ENCODE results near the gene CCR5. TPM values are rescaled to one million over a fixed set of nuclear protein-coding genes. Genes with fewer than 3 reads are reported as not detected.
"Not testable (repeated sequence)": the region's sequence is repeated elsewhere in the genome, so short reads cannot be mapped to it uniquely, and the experiment has no call there.

The CCR5 gene
- 0.12 TPM in 1 of 2 replicates, not detected in the other for total RNA-seq (2014; rRNA removed; shearing (Covaris generic))
- not detected in 2 replicates for polyA plus RNA-seq (2014; cell fraction: nucleus; rRNA removed)

DNA sequence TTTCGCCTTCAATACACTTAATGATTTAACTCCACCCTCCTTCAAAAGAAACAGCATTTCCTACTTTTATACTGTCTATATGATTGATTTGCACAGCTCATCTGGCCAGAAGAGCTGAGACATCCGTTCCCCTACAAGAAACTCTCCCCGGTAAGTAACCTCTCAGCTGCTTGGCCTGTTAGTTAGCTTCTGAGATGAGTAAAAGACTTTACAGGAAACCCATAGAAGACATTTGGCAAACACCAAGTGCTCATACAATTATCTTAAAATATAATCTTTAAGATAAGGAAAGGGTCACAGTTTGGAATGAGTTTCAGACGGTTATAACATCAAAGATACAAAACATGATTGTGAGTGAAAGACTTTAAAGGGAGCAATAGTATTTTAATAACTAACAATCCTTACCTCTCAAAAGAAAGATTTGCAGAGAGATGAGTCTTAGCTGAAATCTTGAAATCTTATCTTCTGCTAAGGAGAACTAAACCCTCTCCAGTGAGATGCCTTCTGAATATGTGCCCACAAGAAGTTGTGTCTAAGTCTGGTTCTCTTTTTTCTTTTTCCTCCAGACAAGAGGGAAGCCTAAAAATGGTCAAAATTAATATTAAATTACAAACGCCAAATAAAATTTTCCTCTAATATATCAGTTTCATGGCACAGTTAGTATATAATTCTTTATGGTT, at the start of gene CCR5:
Gene CCR5 (plus strand): TSS at position 108 of the 680 bp plus-strand sequence. CDS start 1,957 bp downstream, outside the sequence.
- DNase-seq (ENCODE audit: extremely low read depth, low read depth): no peak

DNA sequence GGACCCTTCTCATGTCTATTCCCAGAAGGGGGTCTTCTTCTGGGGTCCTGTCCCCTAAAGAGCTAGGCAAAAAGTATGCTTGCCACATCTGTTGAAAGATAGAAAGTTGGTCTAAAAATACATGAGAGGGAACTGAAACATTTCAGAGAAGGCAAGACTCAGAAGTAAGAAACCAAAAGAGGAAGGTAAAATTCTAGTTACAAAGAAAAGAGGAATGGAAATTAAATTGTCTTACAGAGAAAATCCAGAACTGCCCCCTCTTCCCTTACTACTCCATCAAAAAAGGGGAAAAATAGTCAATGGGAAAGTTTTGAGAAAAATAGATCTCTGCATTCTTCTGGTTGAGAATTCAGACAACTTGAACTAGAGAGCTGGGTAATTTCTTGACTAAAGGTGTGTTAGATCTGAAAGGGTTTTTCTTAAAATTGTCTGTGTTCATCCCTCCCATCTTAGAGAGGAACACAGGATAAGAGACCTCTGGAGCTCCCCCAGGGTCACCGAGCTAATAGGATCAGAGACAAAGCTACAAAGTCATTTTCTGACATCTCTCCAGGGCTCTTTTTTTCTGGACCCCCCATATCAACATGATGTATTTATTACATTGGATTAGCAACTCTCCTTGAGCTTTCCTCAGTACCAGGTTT, 49.2 kb upstream of the CCR5 start:
- DNase-seq (ENCODE audit: extremely low read depth, low read depth): no peak

DNA sequence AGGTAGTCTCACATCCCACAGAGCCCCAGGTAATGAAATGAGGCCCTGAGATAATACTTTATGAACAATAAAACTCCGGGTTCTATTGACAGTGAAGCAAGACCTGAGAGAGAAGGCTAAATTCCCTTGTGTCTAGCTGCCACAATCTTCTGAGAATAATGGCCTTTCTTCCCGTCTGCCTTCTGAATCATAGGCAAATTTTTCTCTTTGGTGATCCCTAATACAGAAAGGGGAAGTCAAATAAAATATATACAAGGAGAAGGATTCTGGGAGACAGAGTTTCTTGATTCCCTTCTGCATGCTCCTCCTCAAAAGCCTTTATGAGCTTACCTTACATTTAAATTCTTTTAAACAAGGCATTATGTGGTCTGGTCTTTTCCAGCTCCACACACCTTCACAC, 46.7 kb upstream of the CCR5 start:
- no peak for DNase-seq (ENCODE audit: extremely low read depth, low read depth)

- DNase-seq (ENCODE audit: extremely low read depth, low read depth): no peak
These were observed 45.0 kb upstream of the CCR5 start for GRCh38 chr3:46325645-46326300.

DNA sequence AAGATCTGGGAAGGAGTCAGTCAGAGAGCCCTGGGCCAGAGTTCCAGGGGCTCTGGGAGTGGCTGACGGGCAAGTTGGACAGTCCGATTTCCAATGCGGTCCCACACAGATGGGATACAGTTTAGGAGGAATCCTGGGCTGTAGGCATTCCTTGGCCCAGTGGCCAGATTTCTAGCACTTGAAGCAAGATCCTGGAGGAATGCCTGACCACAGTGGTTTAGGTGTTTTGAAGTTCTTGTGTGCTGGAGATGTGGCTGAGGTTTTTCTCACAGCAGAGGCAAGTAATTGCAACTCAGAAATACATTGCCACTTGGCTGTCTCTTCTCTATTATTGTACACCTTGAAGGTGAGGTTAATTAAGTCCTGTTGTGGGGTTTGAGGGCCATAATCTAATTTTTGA, 40.1 kb upstream of the CCR5 start:
- not testable (repeated sequence) for DNase-seq (ENCODE audit: extremely low read depth, low read depth)

- no peak for DNase-seq (ENCODE audit: extremely low read depth, low read depth)
These were observed 35.8 kb upstream of the CCR5 start for GRCh38 chr3:46334741-46335478.

- no peak for DNase-seq (ENCODE audit: extremely low read depth, low read depth)
These were observed 35.2 kb upstream of the CCR5 start for GRCh38 chr3:46335541-46335940.

DNA sequence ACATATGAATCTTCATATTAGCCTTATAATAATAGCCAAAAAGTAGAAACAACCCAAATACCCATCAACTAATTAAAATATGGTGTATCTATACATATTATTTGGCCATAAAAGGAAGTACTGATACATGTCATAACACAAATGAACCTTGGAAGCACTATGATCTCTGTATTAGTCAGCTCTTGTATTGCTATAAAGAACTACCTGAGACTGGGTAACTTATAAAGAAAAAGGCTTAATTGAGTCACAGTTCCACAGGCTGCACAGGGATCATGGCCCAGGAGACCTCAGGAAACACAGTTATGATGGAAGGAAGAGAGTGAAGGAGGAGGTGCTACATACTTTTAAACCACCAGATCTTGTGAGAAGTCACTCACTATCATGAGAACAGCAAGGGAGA, 32.8 kb upstream of the CCR5 start:
- DNase-seq (ENCODE audit: extremely low read depth, low read depth): no peak

DNA sequence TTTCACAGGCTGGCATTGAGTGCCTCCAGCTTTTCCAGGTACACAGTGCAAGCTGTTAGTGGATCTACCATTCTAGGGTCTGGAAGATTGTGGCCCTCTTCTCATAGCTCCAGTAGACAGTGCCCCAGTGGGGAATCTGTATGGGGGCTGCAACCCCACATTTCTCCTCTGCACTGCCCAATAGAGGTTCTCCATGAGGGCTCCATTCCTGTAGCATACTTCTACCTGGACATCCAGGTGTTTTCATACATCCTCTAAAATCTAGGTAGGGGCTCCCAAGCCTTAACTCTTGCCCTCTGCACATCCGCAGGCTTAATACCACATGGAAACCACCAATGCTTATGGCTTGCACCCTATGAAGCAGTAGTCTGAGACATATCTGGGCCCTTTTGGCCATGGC, 31.9 kb upstream of the CCR5 start:
- DNase-seq (ENCODE audit: extremely low read depth, low read depth): no peak

GRCh38 chr3:46344476-46344875, 26.3 kb upstream of the CCR5 start:
- DNase-seq (ENCODE audit: extremely low read depth, low read depth): no peak

DNA sequence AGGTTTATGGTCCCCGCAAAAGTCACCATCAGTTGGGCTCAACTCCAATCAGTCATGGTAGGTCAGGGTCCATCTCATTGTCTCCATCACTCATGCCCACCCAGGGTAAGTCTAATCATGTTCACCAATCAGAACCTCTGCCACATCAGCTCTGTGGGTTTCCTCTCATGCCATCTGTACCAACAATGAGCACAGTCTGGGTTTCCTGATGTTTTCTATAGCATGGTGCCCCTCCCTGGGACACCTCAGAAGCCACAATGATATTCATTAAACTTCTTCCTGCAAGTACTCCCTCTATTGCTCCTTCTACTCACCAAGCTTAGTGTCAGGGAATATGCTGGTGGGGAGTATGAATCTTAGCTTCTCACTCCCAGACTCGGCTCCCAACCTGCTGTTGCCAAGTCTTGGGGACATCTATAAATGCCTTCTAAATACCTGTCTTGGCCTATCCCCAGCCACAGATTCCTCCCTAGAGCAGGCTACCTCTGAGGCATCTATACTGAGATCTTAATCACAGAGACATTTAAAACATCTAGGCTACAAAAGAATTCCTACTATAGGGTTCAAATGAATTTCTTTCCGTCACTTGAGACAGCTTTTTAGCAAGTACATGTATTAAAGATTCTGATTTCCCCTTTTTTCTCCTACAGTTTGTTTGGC, 21.8 kb upstream of the CCR5 start:
- no peak for DNase-seq (ENCODE audit: extremely low read depth, low read depth)

DNA sequence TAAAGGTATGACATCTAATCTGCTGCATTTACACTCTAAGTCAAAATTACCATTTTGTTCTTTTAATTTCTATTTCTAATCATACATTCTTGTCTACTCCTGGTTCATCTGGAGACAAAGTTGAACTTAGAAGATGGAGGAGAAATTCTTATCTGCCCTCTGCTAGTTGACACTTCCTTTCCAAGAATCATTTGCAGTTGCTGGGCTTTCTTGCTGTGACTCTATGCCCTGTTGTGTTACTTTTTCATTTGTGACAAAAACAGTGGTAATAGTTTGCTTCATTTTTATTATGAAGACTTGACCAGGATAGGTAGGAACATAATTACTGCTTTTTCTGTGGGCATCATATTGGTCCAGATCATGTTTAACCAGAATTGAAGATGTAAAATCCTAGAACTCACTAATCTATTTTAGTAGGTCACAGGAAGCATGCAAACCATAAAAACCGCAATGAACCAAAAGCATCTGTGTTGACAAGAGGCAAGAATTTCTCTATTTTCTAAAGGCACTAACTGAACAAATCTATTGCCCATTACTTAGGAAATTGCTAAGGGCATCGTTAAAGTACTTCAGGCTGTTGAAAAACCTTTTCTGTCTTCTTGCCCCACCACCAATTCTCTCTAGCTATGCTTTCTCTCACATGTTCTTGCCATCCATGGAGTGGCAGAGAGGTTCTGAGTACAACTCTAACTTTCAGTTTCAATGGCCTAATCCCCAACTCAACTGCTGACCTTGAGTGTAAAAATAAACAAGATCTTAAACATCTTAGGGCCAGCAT, 21.1 kb upstream of the CCR5 start:
- no peak for DNase-seq (ENCODE audit: extremely low read depth, low read depth)

DNA sequence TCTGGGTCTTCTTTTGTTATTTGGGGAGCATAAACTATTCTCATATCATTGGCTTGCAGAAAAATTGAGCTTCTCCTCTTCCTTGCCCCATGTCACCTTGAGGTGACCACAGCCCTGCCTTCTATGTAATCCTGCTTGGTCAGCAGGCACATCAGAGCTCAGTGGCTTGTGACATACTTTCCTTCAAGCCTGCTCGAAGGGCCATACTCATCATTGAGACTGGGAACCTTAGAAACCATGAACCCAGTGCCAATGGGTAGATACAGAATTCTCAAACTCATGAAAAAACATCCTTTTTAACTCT, 20.5 kb upstream of the CCR5 start:
- DNase-seq (ENCODE audit: extremely low read depth, low read depth): no peak

- no peak for DNase-seq (ENCODE audit: extremely low read depth, low read depth)
These were observed 19.1 kb upstream of the CCR5 start for GRCh38 chr3:46351646-46352045.

DNA sequence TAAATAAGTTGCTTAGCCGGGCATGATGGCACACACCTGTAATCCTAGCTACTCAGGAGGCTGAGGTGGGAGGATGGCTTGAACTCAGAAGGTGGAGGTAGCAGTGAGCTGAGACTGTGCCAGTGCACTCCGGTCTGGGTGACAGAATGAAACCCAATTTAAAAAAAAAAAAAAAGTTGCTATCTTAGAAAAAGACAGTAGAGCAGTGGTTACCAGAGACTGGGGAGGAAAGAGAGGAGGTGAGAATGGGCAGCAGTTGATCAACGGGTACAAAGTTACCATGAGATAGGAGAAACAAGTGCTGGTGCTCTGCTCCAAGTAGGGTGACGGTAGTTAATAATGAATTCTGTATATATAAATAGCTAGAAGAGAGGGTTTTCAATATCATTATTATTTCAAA, 17.7 kb upstream of the CCR5 start:
- no peak for DNase-seq (ENCODE audit: extremely low read depth, low read depth)

GRCh38 chr3:46353647-46354410, 16.9 kb upstream of the CCR5 start, which contains the start of gene CCR2:
TSS of gene CCR2 (plus strand) at chr3:46354111. CDS start at chr3:46357528, 3,417 bp downstream.
- no peak for DNase-seq (ENCODE audit: extremely low read depth, low read depth)

- DNase-seq (ENCODE audit: extremely low read depth, low read depth): no peak
These were observed 16.3 kb upstream of the CCR5 start for GRCh38 chr3:46354478-46354877.

DNA sequence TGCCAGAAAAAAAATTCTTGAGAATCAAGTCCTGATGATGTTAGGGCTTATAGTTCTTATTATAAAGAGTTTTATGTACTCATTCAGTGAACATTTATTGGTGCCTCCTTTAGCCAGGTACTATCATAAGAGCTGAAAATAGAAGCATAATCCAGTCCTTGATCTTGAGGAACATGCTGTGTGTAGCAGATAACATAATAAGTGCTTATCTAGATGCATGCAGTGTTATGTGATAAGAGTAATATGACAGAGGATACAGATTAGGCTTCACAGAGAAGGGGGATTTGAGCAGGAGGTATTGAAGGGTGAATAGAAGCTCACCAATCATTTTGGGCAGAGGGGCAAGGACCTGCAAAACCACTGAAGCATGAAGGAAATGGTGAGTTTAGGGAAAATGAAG, 15.8 kb upstream of the CCR5 start:
- no peak for DNase-seq (ENCODE audit: extremely low read depth, low read depth)

DNA sequence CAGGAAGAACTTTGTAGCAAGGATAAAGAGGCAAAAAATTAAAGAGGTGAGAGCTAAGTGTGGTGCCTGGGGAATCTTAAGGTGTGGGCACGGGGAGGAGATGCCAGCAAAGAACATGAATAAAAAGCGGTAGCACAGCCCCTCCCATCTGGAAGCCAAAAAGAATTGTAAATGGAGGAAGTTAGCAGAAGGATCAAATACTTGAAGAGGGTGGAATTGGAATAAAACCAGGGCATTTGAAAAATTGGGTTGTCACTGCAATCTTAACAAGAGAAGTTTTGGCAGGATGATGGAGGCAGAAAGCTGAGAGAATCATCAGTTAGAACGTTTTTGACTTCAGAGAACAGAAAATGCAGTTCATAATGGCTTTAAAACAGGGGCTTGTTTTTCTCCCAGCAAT, 14.5 kb upstream of the CCR5 start:
- DNase-seq (ENCODE audit: extremely low read depth, low read depth): no peak

Measured in NCI-H460 (cell line).